ENCODE data around the gene TMEM223. TPM values are rescaled to one million over a fixed set of nuclear protein-coding genes. Genes with fewer than 3 reads are reported as not detected.

TMEM223 gene
- total RNA-seq, 4 donors from 2014 or later, result 10.1 to 42.1 (median 29.6) TPM

DNA sequence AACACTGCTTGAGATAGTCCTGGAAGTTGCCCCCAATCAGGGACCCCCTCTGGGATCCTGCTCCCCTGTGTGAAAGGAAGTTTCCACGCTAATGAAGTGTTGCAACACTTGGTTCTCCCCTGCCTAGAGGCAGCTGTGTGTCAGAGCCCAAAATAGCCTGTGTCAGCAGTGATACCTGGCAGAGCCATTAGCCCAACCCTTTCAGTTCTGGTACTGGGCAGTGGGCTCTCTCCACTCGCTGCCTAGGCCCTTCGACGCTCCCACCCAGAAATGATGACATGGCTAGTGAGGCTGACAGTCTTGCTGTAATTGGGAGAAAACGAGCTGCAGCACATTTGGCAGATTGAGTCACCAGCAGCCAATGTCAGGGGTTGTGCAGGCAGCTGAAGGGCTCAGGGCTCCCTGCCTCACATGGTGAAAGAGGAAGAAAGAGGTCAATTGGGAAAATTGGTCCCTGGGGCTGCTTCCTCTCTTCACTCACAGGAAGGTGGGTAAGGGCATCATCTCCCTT, 14.9 kb upstream of the TMEM223 start:
- Histone ChIP-seq H3K36me3 (peaks cover 0 to 16% (median 7%) of the 10 kb centered on the region in 4 donors), H3K9me3 (no peaks in the 10 kb centered on the region), H3K27ac (peak overlapping the region; percentile 95 to 99 (median 96)), H3K27me3 (no peaks in the 10 kb centered on the region), H3K4me3 (no peak overlapping the region), H3K4me1 (peaks cover 7 to 22% (median 19%) of the 10 kb centered on the region in 4 donors)
- intact Hi-C loops (cut with DNase I; ENCODE audit: low total_unique reads), result no loop called here
- peak; percentile 10 for DNase-seq
- no peak for TF ChIP-seq EP300 (IDR thresholded peaks at IDR 0.05; ENCODE audit: low read depth)
- peak in 1 of 3 donors; percentile 9 for TF ChIP-seq POLR2AphosphoS5 (IDR thresholded peaks at IDR 0.05)
- in situ Hi-C loops (cut with MboI; ENCODE audit: low pct_ligation_motif_present in 1 of 4, low pct_unique_long_range_greater_than_20kb in 1 of 4, low sequenced_read_pairs in 3 of 4), result no loop called here
- 89% methylated on average over 5 of the region's 5 CpGs; no CpG with 5 or more reads in 1 of the 2 donors for WGBS, 2 donors (ENCODE audit: low coverage in 1 of 2)

- in situ Hi-C loops (cut with MboI; ENCODE audit: low pct_ligation_motif_present in 1 of 4, low pct_unique_long_range_greater_than_20kb in 1 of 4, low sequenced_read_pairs in 3 of 4) (no loop called here), intact Hi-C loops (cut with DNase I; ENCODE audit: low total_unique reads) (no loop called here)
- H3K36me3 ChIP-seq, result peaks cover 0 to 22% (median 11%) of the 10 kb centered on the region in 4 donors
- no peaks in the 10 kb centered on the region for H3K27me3 ChIP-seq
- WGBS, 2 donors (ENCODE audit: low coverage in 1 of 2), result 30 to 35% methylated on average over 2 to 12 of the region's 12 CpGs
- DNase-seq, result peak; percentile 16
- peak overlapping the region; percentile 95 to 99 (median 96) for H3K27ac ChIP-seq
- H3K4me3 ChIP-seq, result peak overlapping the region; percentile 62 to 96 (median 88)
- no peaks in the 10 kb centered on the region for H3K9me3 ChIP-seq
- H3K4me1 ChIP-seq, result peaks cover 7 to 22% (median 19%) of the 10 kb centered on the region in 4 donors
- no peak for TF ChIP-seq POLR2AphosphoS5 (IDR thresholded peaks at IDR 0.05)
These were observed 14.2 kb upstream of the TMEM223 start for GRCh38 chr11:62805961-62806441.

- Histone ChIP-seq H3K4me3 (peak within 1 kb of the TSS; percentile 62 to 96 (median 88)), H3K27ac (peak within 1 kb of the TSS; percentile 95 to 99 (median 96)), H3K36me3 (peaks cover 0 to 30% (median 14%) of the 10 kb centered on the region in 4 donors), H3K4me1 (peaks cover 7 to 22% (median 18%) of the 10 kb centered on the region in 4 donors), H3K9me3 (no peaks in the 10 kb centered on the region), H3K27me3 (no peaks in the 10 kb centered on the region)
- intact Hi-C loops (cut with DNase I; ENCODE audit: low total_unique reads), result no loop called here
- in situ Hi-C loops (cut with MboI; ENCODE audit: low pct_ligation_motif_present in 1 of 4, low pct_unique_long_range_greater_than_20kb in 1 of 4, low sequenced_read_pairs in 3 of 4), result no loop called here
- TF ChIP-seq POLR2A (IDR thresholded peaks at IDR 0.05) (peak; percentile 100), EP300 (IDR thresholded peaks at IDR 0.05; ENCODE audit: low read depth) (no peak), POLR2AphosphoS5 (IDR thresholded peaks at IDR 0.05) (peak; percentile 100)
- TF ChIP-seq, protein P1, sequence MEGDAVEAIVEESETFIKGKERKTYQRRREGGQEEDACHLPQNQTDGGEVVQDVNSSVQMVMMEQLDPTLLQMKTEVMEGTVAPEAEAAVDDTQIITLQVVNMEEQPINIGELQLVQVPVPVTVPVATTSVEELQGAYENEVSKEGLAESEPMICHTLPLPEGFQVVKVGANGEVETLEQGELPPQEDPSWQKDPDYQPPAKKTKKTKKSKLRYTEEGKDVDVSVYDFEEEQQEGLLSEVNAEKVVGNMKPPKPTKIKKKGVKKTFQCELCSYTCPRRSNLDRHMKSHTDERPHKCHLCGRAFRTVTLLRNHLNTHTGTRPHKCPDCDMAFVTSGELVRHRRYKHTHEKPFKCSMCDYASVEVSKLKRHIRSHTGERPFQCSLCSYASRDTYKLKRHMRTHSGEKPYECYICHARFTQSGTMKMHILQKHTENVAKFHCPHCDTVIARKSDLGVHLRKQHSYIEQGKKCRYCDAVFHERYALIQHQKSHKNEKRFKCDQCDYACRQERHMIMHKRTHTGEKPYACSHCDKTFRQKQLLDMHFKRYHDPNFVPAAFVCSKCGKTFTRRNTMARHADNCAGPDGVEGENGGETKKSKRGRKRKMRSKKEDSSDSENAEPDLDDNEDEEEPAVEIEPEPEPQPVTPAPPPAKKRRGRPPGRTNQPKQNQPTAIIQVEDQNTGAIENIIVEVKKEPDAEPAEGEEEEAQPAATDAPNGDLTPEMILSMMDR (IDR thresholded peaks at IDR 0.05), result peak; percentile 3 to 64 (median 14)
- peak; percentile 96 for DNase-seq
- 0 to 1% methylated on average over 2 to 43 of the region's 77 CpGs for WGBS, 2 donors (ENCODE audit: low coverage in 1 of 2)
These were observed 13.5 kb upstream of the TMEM223 start, which contains the start of gene NXF1 for GRCh38 chr11:62805076-62805892. NXF1 (minus strand) TSS chr11:62805440; CDS start chr11:62805356, 84 bp downstream.

- Histone ChIP-seq H3K27ac (peak overlapping the region; percentile 95 to 99 (median 96)), H3K4me3 (peak overlapping the region; percentile 35 to 96 (median 88)), H3K27me3 (no peaks in the 10 kb centered on the region), H3K4me1 (peaks cover 7 to 22% (median 17%) of the 10 kb centered on the region in 4 donors), H3K36me3 (peaks cover 0 to 38% (median 18%) of the 10 kb centered on the region in 4 donors), H3K9me3 (no peaks in the 10 kb centered on the region)
- DNase-seq, result no peak
- TF ChIP-seq, protein P1 (IDR thresholded peaks at IDR 0.05), result no peak
- no peak for TF ChIP-seq EP300 (IDR thresholded peaks at IDR 0.05; ENCODE audit: low read depth)
- no peak for TF ChIP-seq POLR2AphosphoS5 (IDR thresholded peaks at IDR 0.05)
- TF ChIP-seq POLR2A (IDR thresholded peaks at IDR 0.05), result no peak
- intact Hi-C loops (cut with DNase I; ENCODE audit: low total_unique reads), result no loop called here
- 3 to 18% methylated on average over 2 to 14 of the region's 14 CpGs for WGBS, 2 donors (ENCODE audit: low coverage in 1 of 2)
- in situ Hi-C loops (cut with MboI; ENCODE audit: low pct_ligation_motif_present in 1 of 4, low pct_unique_long_range_greater_than_20kb in 1 of 4, low sequenced_read_pairs in 3 of 4), result no loop called here
These were observed 12.7 kb upstream of the TMEM223 start for GRCh38 chr11:62804310-62805075.
